ENCODE results near the gene ELMOD3. TPM values are rescaled to one million over a fixed set of nuclear protein-coding genes. Genes with fewer than 3 reads are reported as not detected.
"Not testable (repeated sequence)": the region's sequence is repeated elsewhere in the genome, so short reads cannot be mapped to it uniquely, and the experiment has no call there.

Gene ELMOD3
- polyA plus RNA-seq, 1 experiment = 26.3 TPM

DNA sequence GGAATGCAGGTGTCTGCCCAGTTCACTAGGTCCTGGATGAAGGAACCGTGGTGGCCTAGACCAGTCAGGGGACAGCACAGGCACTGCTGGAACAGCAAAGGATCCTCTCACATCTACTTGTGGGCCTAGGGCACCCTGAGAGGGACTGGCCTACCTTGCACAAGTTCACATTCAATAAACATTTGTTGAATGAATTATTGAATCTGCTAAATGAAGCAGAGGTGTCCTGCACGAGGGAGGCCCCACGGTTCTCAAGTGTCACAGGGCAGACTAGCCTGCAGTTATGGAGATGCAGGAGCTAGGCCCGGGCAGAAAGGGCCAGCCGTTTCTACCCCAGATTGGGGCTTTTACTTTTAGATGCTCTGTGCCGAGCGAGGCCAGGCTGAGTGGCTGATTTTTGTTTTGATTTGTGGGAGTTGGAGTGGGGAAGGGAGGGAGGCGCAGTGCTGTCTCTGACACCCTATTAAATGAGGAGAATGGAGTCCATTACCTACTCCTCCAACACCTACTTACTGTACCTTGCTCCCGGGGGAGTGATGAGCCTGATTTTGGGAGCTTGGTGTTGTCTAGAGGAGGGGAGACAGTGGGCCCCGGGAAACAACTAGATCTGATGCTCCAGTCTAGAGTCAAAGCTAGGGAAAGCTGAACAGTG, 82.4 kb downstream of the ELMOD3 start:
- Histone ChIP-seq H3K36me3 (ENCODE audit: control insufficient read depth, insufficient read depth, low read length) (no peaks in the 10 kb centered on the region), H3K4me3 (ENCODE audit: low read depth, low read length) (no peak overlapping the region), H3K27me3 (ENCODE audit: control insufficient read depth, insufficient read depth, low read length) (no peaks in the 10 kb centered on the region; the same call in 1 of the 2 replicates)
- ChIA-PET CTCF (interaction anchor here (0.8 to 1.7 kb wide), 3 partner anchors 68 to 120 kb away, joined by 3 to 9 read pairs (median 4); partner anchors contain the start of gene MAT2A), POLR2A (interaction anchor here (0.6 to 1.0 kb wide), 3 partner anchors 8 to 108 kb away, joined by 3 to 4 read pairs (median 3); partner anchors contain the start of gene MAT2A)
- TF ChIP-seq, protein P1, sequence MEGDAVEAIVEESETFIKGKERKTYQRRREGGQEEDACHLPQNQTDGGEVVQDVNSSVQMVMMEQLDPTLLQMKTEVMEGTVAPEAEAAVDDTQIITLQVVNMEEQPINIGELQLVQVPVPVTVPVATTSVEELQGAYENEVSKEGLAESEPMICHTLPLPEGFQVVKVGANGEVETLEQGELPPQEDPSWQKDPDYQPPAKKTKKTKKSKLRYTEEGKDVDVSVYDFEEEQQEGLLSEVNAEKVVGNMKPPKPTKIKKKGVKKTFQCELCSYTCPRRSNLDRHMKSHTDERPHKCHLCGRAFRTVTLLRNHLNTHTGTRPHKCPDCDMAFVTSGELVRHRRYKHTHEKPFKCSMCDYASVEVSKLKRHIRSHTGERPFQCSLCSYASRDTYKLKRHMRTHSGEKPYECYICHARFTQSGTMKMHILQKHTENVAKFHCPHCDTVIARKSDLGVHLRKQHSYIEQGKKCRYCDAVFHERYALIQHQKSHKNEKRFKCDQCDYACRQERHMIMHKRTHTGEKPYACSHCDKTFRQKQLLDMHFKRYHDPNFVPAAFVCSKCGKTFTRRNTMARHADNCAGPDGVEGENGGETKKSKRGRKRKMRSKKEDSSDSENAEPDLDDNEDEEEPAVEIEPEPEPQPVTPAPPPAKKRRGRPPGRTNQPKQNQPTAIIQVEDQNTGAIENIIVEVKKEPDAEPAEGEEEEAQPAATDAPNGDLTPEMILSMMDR (IDR thresholded peaks at IDR 0.05; ENCODE audit: insufficient read depth, low read depth, low read length) = no peak
- DNase-seq (ENCODE audit: low read depth) = no peak

DNA sequence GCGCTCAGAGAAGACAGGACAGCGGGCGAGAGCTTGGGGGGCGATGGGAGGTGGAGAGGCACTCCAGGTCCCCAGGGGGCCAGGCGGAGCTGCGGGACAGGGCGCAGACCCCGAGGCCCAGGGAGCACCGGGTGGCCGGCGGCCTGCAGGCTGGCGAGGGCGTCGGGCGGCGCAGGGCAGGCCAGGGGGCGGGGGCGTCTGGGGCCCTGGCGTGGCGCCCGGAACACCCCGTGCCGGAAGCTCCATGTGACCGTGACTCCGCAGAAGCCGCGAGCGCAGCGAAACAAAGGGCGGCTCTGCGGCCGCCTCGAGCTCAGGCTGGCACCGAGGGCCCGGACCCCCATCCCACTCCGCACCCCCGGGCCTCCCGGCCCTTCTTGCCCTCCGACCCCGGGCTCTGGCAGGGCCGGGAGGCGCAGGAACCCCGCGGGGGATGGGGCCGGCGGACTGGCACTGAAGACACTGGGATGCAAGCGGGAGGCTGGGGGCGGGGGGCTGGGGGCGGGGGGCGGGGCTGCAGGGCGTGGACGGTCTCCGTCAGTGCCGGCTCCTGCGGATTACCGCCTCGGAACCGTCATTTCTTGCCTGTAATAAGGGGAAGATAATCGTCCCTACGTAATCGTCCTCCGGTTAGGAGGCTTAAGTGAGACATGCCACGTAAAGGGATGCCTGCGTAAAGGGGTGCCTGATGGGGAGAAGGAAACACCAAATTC, 83.1 kb downstream of the ELMOD3 start:
- no peak for DNase-seq (ENCODE audit: low read depth)
- Histone ChIP-seq H3K27me3 (ENCODE audit: control insufficient read depth, insufficient read depth, low read length) (no peaks in the 10 kb centered on the region; the same call in 1 of the 2 replicates), H3K36me3 (ENCODE audit: control insufficient read depth, insufficient read depth, low read length) (no peaks in the 10 kb centered on the region), H3K4me3 (ENCODE audit: low read depth, low read length) (peak overlapping the region; percentile 41)
- POLR2A ChIA-PET = interaction anchor here (0.6 to 1.0 kb wide), 3 partner anchors 8 to 107 kb away, joined by 3 to 4 read pairs (median 3); partner anchors contain the start of gene MAT2A
- CTCF ChIA-PET = interaction anchor here (0.8 to 1.7 kb wide), 4 partner anchors 21 to 119 kb away, joined by 3 to 9 read pairs (median 4); partner anchors contain the start of gene MAT2A
- TF ChIP-seq, protein P1 (IDR thresholded peaks at IDR 0.05; ENCODE audit: insufficient read depth, low read depth, low read length) = no peak

DNA sequence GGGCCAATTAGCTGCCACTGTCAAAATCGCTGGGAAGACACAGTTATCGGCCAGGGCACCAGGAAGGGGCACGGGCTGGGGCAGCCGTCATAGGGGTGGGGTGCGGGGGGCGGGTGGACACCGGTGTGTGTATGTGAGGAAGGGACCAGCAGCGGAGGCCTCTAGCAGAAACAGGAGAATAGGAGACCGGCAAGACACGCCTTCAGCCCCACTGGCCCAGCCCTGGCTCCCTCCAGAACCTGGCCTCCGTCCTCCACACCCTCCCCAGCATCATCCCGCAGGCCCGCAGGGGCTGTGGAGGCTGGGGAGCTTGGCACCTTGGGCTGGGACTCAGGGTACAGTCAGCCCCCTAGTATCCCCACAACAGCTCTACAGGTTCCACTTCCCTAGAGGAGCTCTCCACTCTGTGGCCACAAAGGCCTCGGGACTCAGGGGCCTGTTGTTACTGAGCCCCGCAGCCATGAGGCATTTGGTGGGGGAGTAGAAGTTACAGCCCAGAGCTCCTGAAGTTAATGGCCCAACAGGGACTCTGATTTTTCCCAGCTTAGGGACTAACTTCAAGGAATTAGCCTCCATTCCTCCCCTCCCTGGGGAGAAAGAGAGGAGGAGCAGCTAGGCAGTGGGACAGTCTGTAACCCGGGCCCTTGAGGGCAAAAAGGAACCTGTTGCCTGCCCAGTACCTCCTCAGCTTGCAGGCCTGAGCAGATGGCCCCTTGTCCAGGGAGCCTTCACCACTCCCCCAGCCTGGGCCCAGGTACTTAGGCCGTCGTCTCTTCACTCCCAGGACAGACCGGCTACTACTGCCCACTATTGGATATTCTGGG, 83.8 kb downstream of the ELMOD3 start:
- Histone ChIP-seq H3K36me3 (ENCODE audit: control insufficient read depth, insufficient read depth, low read length) (no peaks in the 10 kb centered on the region), H3K27me3 (ENCODE audit: control insufficient read depth, insufficient read depth, low read length) (no peaks in the 10 kb centered on the region; the same call in 1 of the 2 replicates), H3K4me3 (ENCODE audit: low read depth, low read length) (peak overlapping the region; percentile 41)
- no peak for DNase-seq (ENCODE audit: low read depth)
- ChIA-PET CTCF (interaction anchor here (0.6 to 1.7 kb wide), 4 partner anchors 20 to 103 kb away, joined by 3 to 9 read pairs (median 4); partner anchors contain the start of gene MAT2A), POLR2A (interaction anchor here (1.0 kb wide), 1 partner anchor 101 kb away, joined by 3 read pairs; the partner anchor contains the start of gene MAT2A)
- TF ChIP-seq, protein P1 (IDR thresholded peaks at IDR 0.05; ENCODE audit: insufficient read depth, low read depth, low read length) = no peak

DNA sequence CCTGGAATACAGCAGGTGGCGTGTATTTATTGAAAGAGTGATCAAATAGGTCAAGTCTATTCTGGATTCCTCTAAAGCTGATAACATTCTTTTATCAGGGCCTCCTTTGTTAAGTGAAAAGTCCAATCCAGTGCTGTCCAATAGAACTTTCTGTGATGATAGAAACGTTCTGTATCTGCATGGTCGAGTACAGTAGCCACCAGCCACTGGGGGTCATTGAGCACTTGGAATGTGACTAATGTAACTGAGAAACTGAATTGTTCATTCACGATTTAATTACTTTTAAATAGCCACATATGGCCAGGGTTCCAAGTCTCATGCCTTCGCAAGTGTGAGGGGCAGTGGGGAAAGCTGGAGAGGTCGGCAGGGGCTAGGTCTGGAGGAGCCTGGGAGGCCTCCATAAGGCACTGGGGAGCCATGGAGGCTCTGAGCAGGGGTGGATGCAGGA, 84.5 kb downstream of the ELMOD3 start:
- no peaks in the 10 kb centered on the region; the same call in 1 of the 2 replicates for H3K27me3 ChIP-seq (ENCODE audit: control insufficient read depth, insufficient read depth, low read length)
- TF ChIP-seq, protein P1 (IDR thresholded peaks at IDR 0.05; ENCODE audit: insufficient read depth, low read depth, low read length) = no peak
- no peak overlapping the region for H3K4me3 ChIP-seq (ENCODE audit: low read depth, low read length)
- CTCF ChIA-PET = no interaction called here
- DNase-seq (ENCODE audit: low read depth) = no peak
- no peaks in the 10 kb centered on the region for H3K36me3 ChIP-seq (ENCODE audit: control insufficient read depth, insufficient read depth, low read length)
- POLR2A ChIA-PET = no interaction called here

DNA sequence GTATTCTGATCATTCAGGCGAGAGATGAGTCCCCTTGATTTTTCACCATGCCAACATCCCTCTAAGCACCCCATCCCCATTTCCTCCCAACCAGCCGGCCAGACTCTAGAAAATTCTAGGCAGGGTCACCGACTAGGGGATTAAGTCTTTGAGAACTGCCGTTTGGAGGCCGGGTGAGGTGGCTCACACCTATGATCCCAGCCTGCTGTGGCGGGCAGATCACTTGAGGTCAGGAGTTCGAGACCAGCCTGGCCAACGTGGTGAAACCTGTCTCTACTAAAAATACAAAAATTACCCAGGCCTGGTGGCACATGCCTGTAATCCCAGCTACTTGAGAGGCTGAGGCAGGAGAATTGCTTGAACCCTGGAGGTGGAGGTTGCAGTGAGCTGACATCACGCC, 85.0 kb downstream of the ELMOD3 start:
- POLR2A ChIA-PET; H3K27me3 ChIP-seq (ENCODE audit: control insufficient read depth, insufficient read depth, low read length); H3K4me3 ChIP-seq (ENCODE audit: low read depth, low read length); H3K36me3 ChIP-seq (ENCODE audit: control insufficient read depth, insufficient read depth, low read length); DNase-seq (ENCODE audit: low read depth); CTCF ChIA-PET: not testable (repeated sequence)
